NCI-H1092 (cell line): ENCODE data around the gene NEK6.

Experiments
- DNase-seq: peaks from one replicate; lab custom pipeline; 2025; lab: John Stamatoyannopoulos, UW

Gene NEK6

DNA sequence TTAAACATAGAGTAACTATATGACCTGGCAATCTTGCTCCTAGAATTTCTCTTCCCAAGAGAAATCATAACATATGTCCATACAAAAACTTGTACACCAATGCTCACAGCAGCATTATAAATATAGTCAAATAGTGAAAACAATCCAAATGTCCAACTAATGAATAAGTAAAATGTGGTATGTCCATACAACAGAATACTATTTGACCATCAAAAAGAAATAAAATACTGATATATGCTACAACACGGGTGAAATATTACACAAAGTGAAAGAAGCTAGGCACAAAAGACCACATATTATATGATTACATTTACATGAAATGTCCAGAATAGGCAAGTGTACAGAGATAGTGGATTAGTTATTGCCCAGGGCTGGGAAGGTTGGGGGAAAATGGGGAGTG, 116.1 kb downstream of the NEK6 start:
- no peak for DNase-seq

GRCh38 chr9:124375726-124376125, 118.0 kb downstream of the NEK6 start:
- no peak for DNase-seq

DNA sequence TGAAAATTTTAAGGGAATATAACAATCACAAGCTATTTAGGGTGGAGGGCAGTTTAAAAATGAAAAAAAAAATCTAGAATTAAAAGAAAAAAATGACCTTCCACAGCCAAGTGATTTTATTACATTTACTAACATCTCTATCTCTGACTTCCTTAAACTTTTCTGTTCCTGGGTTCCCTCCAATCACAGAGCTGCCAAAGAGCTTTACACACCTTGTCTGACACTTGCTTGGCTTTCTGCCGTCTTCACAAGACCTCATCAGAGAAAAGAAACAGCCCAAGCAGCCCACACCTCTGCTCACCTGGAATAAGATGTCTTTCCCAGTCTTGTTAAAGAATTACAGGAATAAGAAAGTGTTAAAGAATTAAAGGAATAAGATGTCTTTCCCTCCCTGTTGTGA, 118.6 kb downstream of the NEK6 start:
- DNase-seq, result no peak

DNA sequence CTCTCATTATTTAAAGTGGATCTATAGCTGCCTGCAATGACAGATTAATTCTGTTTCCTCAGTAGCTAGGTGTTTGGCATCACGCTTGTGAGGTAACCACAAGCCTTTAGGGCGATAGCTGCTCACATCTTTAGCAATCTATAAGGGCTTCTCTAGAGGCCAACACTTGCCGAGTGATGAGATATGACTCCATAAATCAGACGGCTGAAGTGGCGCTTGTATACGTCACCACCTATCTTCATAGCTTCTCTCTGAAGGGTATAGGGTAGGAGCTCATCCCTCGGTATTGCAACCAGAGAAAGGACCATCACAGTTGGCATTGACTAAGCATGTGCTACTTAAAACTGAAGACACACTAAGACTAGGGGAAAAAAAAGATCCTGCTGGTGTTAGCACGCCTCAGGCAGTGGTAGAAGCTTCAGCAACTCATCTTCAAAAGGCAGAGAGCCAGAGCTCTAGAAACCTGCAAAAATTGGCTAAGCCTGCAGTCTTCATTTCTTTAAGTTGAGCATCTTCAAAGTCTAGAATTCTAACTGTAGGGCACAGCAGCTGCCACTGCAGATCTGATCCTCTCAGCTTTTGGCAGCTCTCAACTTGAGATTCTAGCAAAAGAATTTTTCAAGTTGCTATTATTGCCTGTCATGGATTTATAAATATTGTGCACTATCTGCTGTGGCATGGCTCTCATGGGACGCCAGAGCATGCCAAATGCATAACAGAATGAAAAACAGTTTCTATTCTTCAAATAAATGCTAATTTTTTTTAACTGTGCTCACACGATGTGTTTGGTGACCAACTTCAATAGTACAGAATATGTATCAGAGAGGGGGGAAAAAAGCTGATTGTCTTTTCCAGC, 120.0 kb downstream of the NEK6 start:
- no peak for DNase-seq

- no peak for DNase-seq
Observed at GRCh38 chr9:124381170-124381945, 123.6 kb downstream of the NEK6 start.

DNA sequence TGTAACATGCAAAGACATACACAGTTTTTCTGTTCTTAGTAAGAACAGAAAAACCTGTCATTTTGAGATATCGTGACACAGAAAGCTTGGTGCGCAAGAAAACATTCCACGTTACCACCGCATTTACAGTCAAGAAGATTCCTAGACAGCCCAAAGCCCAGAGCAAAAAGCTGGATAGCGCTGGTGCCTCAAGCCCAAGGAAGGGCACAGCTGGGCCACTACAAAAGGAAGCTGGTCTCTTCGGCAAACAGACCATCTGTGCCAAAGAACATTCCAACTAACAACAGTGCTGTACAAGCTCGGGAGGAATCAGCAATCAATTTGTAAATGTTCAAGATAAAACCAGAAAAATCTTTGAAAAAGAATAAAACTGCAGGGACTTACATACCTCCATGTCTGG, 126.5 kb downstream of the NEK6 start:
- DNase-seq, result no peak

GRCh38 chr9:124384846-124385245, 127.1 kb downstream of the NEK6 start:
- DNase-seq, result no peak

DNA sequence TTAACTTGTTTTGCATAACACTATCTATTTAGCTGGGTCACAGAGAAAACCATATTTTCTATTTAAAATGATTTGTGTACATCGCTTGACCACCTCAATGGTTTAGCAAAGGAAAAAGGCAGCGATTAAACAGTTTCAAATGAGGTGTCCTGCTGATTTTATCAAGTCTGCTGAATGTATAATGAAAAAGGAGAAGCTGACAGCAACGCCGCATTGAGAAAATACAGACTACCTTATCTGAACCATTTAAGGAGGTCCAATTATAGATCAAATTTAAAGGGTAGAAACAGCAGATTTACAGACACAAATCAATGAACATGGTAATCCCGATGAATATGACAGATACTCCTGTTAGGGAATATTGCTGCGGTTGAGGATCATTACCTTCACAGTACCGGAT, 127.9 kb downstream of the NEK6 start:
- no peak for DNase-seq

GRCh38 chr9:124386201-124386600, 128.5 kb downstream of the NEK6 start:
- no peak for DNase-seq

DNA sequence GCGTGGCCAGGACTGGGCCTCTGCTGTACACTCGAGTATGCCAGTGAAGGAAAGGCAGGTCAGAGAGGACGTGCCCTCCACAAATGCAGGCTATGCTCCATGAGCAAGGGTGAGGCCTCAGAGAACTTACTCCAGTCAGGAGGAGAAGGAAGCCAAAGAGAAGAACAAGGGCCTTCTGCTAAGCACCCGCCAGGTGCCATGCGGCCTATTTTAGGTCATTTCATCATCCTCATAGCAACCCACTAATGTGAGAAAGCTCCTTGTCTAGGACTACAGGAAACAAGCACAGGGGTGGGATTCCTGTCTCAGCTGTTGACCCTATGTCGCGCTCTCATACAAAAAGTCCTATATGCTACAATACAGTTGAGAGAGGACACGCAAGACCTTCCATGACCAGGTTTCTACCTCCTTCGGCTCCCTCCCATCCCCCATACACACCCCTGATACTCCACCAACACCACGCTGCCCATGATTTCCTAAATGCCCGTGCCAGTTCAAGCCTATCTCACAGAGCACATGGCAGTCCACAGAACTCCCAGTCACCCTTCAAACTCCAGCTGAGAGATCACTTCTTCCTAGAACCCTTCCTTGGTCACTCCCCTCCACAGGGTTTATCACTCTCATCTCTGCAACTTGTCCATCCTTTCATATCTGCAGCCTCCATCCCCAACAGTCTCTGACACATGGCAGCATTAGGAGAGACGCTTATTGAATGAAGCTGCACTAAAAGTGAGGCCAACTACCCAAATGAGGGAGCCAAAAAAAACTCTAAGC, 130.7 kb downstream of the NEK6 start:
- DNase-seq, result no peak

DNA sequence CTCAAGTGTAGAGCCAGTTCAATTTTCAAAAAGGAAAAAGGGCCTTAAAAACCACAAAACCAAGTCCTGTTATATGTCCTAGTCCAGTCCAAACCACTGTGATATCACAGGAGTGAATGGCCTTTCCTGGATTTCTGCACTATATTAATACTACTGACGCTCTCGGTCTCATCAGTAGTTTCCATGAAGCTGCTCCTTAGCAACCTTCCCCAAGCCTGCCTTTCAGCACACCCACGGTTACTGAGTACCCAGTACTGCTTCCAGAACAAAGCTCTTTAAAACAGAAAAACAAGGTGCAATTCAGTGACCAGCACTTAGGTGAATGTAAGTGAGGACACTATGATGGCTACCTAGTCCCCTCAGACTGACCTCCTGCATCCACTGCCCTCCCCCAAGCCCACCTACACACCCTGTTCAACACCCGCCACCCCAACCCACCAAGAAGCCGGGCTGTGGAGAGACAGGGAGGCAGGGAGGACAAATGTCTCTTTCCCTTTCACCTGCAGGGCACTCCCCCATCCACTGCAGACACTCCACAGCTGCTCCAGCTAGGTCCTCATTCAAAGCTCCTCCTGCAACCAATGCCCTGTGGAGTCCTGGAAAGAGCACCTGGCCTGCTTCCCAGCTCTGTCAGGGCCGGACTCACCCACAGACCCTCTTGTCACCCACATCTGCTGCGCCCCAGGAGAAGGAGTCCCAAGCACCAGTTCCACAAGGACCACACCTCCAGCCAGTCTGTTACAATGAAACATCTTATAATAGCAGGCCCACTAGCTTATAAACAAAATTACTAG, 131.6 kb downstream of the NEK6 start:
- peak; percentile 45 for DNase-seq

- no peak for DNase-seq
Observed at GRCh38 chr9:124390794-124391658, 133.3 kb downstream of the NEK6 start.

DNA sequence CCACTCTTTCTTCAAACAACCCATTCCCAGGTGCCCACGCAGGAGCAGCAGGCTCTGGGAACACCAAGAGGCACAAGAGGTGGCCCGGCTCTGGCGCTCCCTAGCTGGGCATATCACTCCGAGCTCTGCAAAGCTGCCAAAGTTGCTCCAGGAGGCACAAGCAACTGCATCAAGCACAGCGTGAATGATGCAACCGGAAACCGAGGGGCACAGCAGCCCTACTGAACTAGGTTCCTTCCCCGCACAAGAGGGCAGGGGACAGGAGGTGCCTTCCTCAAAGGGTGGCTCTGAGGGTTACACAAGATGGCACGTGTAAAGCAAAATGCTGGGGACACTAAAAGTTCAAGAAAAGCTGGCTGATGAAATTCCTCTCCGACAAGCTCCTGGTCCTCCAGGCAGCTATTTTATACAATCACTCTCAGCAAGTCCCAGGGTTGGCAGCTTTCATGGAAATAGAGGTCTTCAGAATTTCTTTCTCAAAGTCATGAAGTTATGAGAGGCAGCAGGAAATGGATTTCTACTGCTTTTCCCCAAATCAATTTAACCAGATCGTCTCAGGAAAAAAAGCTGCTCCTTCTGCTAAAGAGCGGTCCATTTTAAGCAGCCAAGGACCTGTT, 134.6 kb downstream of the NEK6 start:
- DNase-seq, result no peak

DNA sequence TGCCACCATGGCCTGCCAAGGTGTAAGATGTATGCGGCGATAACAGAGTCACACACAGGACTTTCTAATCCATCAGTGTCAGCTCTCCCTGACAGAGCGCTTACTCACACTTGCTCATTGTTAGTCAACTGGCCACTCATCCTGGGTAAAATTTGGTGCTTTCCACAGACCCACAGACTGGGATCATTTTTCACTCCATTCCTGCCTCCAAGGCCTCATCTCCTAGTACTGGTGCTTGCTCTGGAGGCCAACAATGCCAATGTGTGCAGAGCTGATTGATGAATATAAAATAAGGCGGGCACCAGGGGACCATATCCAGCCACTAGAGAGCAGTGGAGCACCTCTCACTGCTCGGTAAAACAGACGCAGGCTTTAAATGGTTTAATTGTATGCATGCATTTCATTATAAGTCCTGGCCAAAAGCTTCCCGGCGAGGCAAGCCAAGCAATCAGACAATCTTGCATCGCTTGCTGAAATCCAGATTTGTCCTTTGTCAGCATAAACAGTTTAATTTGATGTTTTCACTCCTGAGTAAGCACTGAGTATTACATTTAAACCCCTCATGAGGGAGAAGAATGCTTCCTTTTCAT, 135.2 kb downstream of the NEK6 start:
- DNase-seq, result no peak

- no peak for DNase-seq
Observed at GRCh38 chr9:124394167-124394566, 136.4 kb downstream of the NEK6 start.

DNA sequence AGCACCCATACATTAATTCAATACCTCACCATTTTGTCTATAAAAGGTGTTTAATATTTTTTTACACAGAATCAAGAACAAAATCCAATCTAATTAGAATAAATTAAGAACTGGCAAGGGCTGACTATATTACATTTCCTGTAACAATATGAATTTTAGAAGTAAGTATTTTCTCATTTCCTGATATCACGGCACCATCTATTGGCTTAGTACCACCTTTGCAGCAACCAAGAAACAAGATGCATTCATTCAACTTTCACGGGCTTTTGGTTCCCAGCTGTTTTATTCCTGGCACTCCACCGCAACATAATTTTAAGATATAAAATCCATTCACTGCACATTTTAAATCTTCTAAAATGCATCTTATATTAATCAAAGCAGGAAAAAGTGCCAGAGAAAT, 136.8 kb downstream of the NEK6 start:
- DNase-seq, result no peak

- DNase-seq, result no peak
Observed at GRCh38 chr9:124395826-124396225, 138.1 kb downstream of the NEK6 start.

- no peak for DNase-seq
Observed at GRCh38 chr9:124398191-124398935, 140.6 kb downstream of the NEK6 start.

GRCh38 chr9:124399323-124399967, 141.7 kb downstream of the NEK6 start:
- DNase-seq, result no peak
